Thoracic aorta (tissue), 2 donors: ENCODE results near the gene ENOX1. TPM values are rescaled to one million over a fixed set of nuclear protein-coding genes. Genes with fewer than 3 reads are reported as not detected.

ENCODE experiments used
- ATAC-seq: fragments of 150-250 bp; one replicate; pipeline ENCODE4 v1.8.0; 2017; ENCODE audit warnings: low read depth; ENCODE audit not compliant: insufficient number of reproducible peaks, low FRiP score
- DNase-seq: peaks from one replicate; pipeline ENCODE4 v3.0.0-alpha.2; 2020; ENCODE audit warnings: low spot score
- H3K27ac ChIP-seq, 2 donors: fragments of 200-600 bp; sonication (generic); 1 replicate in 1 of 2; 2 replicates in 1 of 2; pipeline ENCODE4 v1.5.1; 2016; ENCODE audit warnings: mild to moderate bottlenecking in 2 of 2, moderate library complexity in 2 of 2
- H3K27me3 ChIP-seq: fragments of 200-600 bp; sonication (generic); replicated peaks from 2 replicates; pipeline ENCODE4 v1.6.0; 2016; ENCODE audit warnings: mild to moderate bottlenecking; ENCODE audit not compliant: insufficient read depth
- H3K36me3 ChIP-seq: fragments of 200-600 bp; sonication (generic); one replicate; pipeline ENCODE4 v1.5.1; 2016
- H3K4me1 ChIP-seq, 2 donors: fragments of 200-600 bp; sonication (generic); 1 replicate in 1 of 2; 2 replicates in 1 of 2; pipeline versions ENCODE4 v1.5.1 to v1.6.0; 2016; ENCODE audit warnings: low read depth in 2 of 2, mild to moderate bottlenecking in 1 of 2; ENCODE audit not compliant: control insufficient read depth in 1 of 2
- H3K4me3 ChIP-seq: fragments of 200-600 bp; sonication (generic); 2 replicates; pipeline ENCODE4 v1.5.1; 2016; ENCODE audit warnings: mild to moderate bottlenecking
- H3K9me3 ChIP-seq: fragments of 200-600 bp; sonication (generic); 2 replicates; pipeline ENCODE4 v1.5.1; 2016
- total RNA-seq, 2 donors: library from RNA; depleted of rRNA; stranded (reverse); fragments of >200 nt; gene quantifications; one replicate each; pipeline versions ENCODE4 v1.1.0 to v1.2.3, GENCODE V29; 2016
- TF ChIP-seq, protein P1 (sequence below): fragments of 200-600 bp; sonication (generic); IDR thresholded peaks from one replicate; pipeline ENCODE4 v1.5.1; 2019; ENCODE audit warnings: antibody characterized with exemption

The ENOX1 gene
- total RNA-seq, 2 donors from 2014 or later = 0.41 to 2.3 TPM

DNA sequence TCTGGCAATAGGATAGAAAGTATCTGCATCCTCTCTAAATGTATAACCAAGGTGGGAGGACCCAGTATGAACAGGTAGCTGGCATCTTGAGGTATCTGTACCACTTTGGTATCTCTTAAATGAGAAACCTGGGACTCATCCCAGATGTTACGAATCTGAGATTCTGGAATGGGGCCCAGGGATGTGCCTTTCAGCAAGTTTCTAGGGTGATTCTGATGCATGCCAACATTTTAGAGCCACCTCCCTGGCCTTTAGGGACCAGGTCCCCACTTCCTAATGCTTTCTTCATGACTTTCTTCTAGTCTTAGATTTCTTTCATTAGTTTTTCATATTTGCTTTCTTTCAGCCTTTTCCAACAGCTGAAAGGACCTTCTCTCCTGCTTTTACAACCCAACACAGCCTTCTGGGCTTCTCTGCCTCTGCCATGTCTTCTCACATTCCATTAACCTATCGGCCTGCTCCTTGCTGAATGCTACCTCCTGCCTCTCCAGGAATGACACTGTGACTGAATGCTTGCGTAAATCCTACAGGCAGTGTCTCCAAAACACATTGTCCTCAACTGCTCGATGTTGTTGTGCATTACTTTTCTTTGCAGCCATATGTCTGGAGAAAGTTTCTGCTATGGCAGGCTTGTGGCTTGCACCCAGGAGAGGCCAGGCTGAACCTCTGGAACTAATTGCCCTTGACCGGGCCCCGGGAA lies 479.4 kb downstream of the ENOX1 start:
- no peaks in the 10 kb centered on the region for H3K36me3 ChIP-seq
- H3K4me1 ChIP-seq = peaks cover 0 to 5% of the 10 kb centered on the region in 2 donors
- H3K27ac ChIP-seq = no peak overlapping the region
- no peaks in the 10 kb centered on the region for H3K9me3 ChIP-seq
- H3K4me3 ChIP-seq = no peak overlapping the region
- DNase-seq = no peak
- H3K27me3 ChIP-seq = no peaks in the 10 kb centered on the region
- TF ChIP-seq, protein P1, sequence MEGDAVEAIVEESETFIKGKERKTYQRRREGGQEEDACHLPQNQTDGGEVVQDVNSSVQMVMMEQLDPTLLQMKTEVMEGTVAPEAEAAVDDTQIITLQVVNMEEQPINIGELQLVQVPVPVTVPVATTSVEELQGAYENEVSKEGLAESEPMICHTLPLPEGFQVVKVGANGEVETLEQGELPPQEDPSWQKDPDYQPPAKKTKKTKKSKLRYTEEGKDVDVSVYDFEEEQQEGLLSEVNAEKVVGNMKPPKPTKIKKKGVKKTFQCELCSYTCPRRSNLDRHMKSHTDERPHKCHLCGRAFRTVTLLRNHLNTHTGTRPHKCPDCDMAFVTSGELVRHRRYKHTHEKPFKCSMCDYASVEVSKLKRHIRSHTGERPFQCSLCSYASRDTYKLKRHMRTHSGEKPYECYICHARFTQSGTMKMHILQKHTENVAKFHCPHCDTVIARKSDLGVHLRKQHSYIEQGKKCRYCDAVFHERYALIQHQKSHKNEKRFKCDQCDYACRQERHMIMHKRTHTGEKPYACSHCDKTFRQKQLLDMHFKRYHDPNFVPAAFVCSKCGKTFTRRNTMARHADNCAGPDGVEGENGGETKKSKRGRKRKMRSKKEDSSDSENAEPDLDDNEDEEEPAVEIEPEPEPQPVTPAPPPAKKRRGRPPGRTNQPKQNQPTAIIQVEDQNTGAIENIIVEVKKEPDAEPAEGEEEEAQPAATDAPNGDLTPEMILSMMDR = no peak
- ATAC-seq = no peak

DNA sequence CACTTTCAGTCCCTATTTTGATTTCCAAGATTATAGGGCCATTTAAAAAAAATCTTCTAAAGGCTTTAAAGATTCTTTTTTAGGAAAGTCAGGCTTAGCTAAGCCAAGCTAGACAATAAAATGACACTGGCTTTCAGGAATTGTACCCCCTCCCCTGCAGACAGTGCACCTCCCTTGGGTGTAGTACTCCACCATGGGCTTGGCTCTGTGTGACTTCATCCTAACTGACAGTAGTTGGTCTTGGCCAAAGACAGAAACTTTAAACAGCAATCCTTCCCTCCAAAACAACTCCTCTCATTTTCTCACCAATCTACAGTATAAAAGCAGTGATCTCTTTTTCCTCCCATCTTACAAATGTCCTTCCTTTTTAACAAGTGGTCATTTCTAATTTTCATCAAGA lies 480.4 kb downstream of the ENOX1 start:
- no peaks in the 10 kb centered on the region for H3K27me3 ChIP-seq
- no peak for ATAC-seq
- no peaks in the 10 kb centered on the region for H3K9me3 ChIP-seq
- no peaks in the 10 kb centered on the region for H3K36me3 ChIP-seq
- H3K4me3 ChIP-seq = no peak overlapping the region
- no peak overlapping the region for H3K27ac ChIP-seq
- no peak for DNase-seq
- H3K4me1 ChIP-seq = peaks cover 0 to 5% of the 10 kb centered on the region in 2 donors
- TF ChIP-seq, protein P1 = no peak

DNA sequence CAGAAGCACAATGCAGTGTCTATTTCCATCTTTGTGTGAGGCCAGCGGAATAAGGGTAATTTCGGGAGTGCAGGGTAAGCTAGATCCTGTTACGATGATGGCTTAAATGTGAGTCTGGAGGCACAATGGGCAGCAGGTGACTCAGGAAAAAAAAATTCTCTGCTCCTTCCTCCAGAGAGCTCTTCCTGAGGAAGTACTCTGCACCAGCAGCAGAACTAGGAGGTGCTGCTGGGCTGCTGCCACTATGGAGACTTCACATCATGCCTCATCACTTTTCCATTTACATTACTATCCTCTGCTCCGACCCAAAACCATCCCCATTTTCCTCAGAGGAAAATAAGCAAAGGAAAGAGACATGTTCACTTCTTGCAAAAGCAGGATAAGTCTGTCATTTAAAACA lies 481.4 kb downstream of the ENOX1 start:
- Histone ChIP-seq H3K36me3 (no peaks in the 10 kb centered on the region), H3K27ac (no peak overlapping the region), H3K4me3 (no peak overlapping the region), H3K27me3 (no peaks in the 10 kb centered on the region), H3K4me1 (peaks cover 0 to 5% of the 10 kb centered on the region in 2 donors), H3K9me3 (no peaks in the 10 kb centered on the region)
- TF ChIP-seq, protein P1 = no peak
- ATAC-seq (no peak), DNase-seq (no peak)

GRCh38 chr13:43304945-43305344 lies 481.8 kb downstream of the ENOX1 start:
- no peak overlapping the region for H3K27ac ChIP-seq
- H3K4me3 ChIP-seq = no peak overlapping the region
- H3K4me1 ChIP-seq = peaks cover 0 to 5% of the 10 kb centered on the region in 2 donors
- DNase-seq (no peak), ATAC-seq (no peak)
- TF ChIP-seq, protein P1 = no peak
- no peaks in the 10 kb centered on the region for H3K36me3 ChIP-seq
- no peaks in the 10 kb centered on the region for H3K27me3 ChIP-seq
- no peaks in the 10 kb centered on the region for H3K9me3 ChIP-seq

GRCh38 chr13:43304449-43304848 lies 482.3 kb downstream of the ENOX1 start:
- no peak for DNase-seq
- H3K4me1 ChIP-seq = peaks cover 0 to 5% of the 10 kb centered on the region in 2 donors
- ATAC-seq = no peak
- H3K9me3 ChIP-seq = no peaks in the 10 kb centered on the region
- no peak overlapping the region for H3K27ac ChIP-seq
- H3K4me3 ChIP-seq = no peak overlapping the region
- H3K27me3 ChIP-seq = no peaks in the 10 kb centered on the region
- TF ChIP-seq, protein P1 = no peak
- no peaks in the 10 kb centered on the region for H3K36me3 ChIP-seq
